Neural cell (in vitro differentiated cells): Measurements from ENCODE around the gene CPHXL2. TPM values are rescaled to one million over a fixed set of nuclear protein-coding genes. Genes with fewer than 3 reads are reported as not detected.

ENCODE experiments used
- H2AFZ ChIP-seq: fragments of 200-600, 300-800 bp; sonication (generic), shearing (Covaris generic); 2 replicates; pipeline ENCODE4 v1.6.0; 2014; ENCODE audit warnings: low read depth, mild to moderate bottlenecking, antibody characterized with exemption, low read length, moderate library complexity
- H3F3A ChIP-seq: fragments of 200-600 bp; shearing (Covaris generic); 2 replicates; pipeline ENCODE4 v1.6.1; 2016; ENCODE audit warnings: mild to moderate bottlenecking, moderate library complexity, mixed read lengths, antibody characterized with exemption, low read length; ENCODE audit not compliant: insufficient read depth, poor library complexity, severe bottlenecking
- H3K27ac ChIP-seq: fragments of 200-600, 300-800 bp; sonication (generic), shearing (Covaris generic); 2 replicates; pipeline ENCODE4 v1.5.1; 2014; ENCODE audit warnings: mild to moderate bottlenecking, low read length, moderate library complexity
- H3K27me3 ChIP-seq: fragments of 300-800, 200-600 bp; sonication (generic), shearing (Covaris generic); 2 replicates; pipeline ENCODE4 v1.6.0; 2014; ENCODE audit warnings: mild to moderate bottlenecking, low read depth, low read length, moderate library complexity; ENCODE audit not compliant: insufficient read depth
- H3K36me3 ChIP-seq: fragments of 300-800, 200-600 bp; sonication (generic), shearing (Covaris generic); 2 replicates; pipeline ENCODE4 v1.5.1; 2014; ENCODE audit warnings: mild to moderate bottlenecking, antibody characterized with exemption, low read length, moderate library complexity; ENCODE audit not compliant: insufficient read depth
- H3K4me2 ChIP-seq: fragments of 300-800, 200-600 bp; sonication (generic), shearing (Covaris generic); 2 replicates; pipeline ENCODE4 v1.6.0; 2014; ENCODE audit warnings: mild to moderate bottlenecking, low read length
- H3K4me3 ChIP-seq: fragments of 300-800, 200-600 bp; sonication (generic), shearing (Covaris generic); 2 replicates; pipeline ENCODE4 v1.5.1; 2014; ENCODE audit warnings: mild to moderate bottlenecking, low read length, moderate library complexity
- H3K79me2 ChIP-seq: fragments of 200-600 bp; shearing (Covaris generic); replicated peaks from 2 replicates; pipeline ENCODE4 v1.6.0; 2014; ENCODE audit warnings: mild to moderate bottlenecking, low read length, moderate library complexity; ENCODE audit not compliant: insufficient read depth
- H3K9ac ChIP-seq: fragments of 300-800, 200-600 bp; sonication (generic), shearing (Covaris generic); 2 replicates; pipeline ENCODE4 v1.6.1; 2016; ENCODE audit warnings: mild to moderate bottlenecking, low read length, mixed read lengths
- H3K9me2 ChIP-seq: fragments of 200-600 bp; shearing (Covaris generic); 2 replicates; pipeline ENCODE4 v1.6.1; 2016; ENCODE audit warnings: mild to moderate bottlenecking, low read length, mixed read lengths; ENCODE audit not compliant: insufficient read depth
- H3K9me3 ChIP-seq: fragments of 200-600, 300-800 bp; sonication (generic), shearing (Covaris generic); 2 replicates; pipeline ENCODE4 v1.6.1; 2016; ENCODE audit warnings: mild to moderate bottlenecking, mixed run types, low read length, moderate library complexity, mixed read lengths
- H4K20me1 ChIP-seq: fragments of 200-600 bp; shearing (Covaris generic); 2 replicates; pipeline ENCODE4 v1.6.1; 2016; ENCODE audit warnings: mild to moderate bottlenecking, mixed run types; ENCODE audit not compliant: insufficient read depth
- CTCF ChIP-seq: fragments of 450-650 bp; IDR thresholded peaks from 2 replicates; pipeline ENCODE4 v1.5.1; 2014; ENCODE audit warnings: antibody characterized with exemption, mild to moderate bottlenecking, moderate library complexity; ENCODE audit not compliant: poor library complexity, severe bottlenecking
- EP300 ChIP-seq: fragments of 450-650 bp; conservative IDR thresholded peaks from 2 replicates; pipeline ENCODE4 v1.6.1; 2014; ENCODE audit warnings: antibody characterized with exemption, mild to moderate bottlenecking, moderate library complexity; ENCODE audit not compliant: poor library complexity, severe bottlenecking
- EZH2 ChIP-seq: fragments of 200-600, 300-800 bp; shearing (Covaris generic), sonication (generic); IDR thresholded peaks from 2 replicates; pipeline ENCODE4 v1.6.1; 2014; ENCODE audit warnings: antibody characterized with exemption, low read length, borderline replicate concordance, mild to moderate bottlenecking; ENCODE audit not compliant: insufficient read depth, poor library complexity, severe bottlenecking
- MXI1 ChIP-seq: fragments of 450-650 bp; conservative IDR thresholded peaks from 2 replicates; pipeline ENCODE4 v1.6.1; 2014; ENCODE audit warnings: antibody characterized with exemption, mild to moderate bottlenecking; ENCODE audit not compliant: poor library complexity, severe bottlenecking
- POLR2AphosphoS5 ChIP-seq: IDR thresholded peaks from 2 replicates; pipeline ENCODE4 v1.6.1; 2012
- RAD21 ChIP-seq: fragments of 450-650 bp; conservative IDR thresholded peaks from 2 replicates; pipeline ENCODE4 v1.6.1; 2014; ENCODE audit warnings: antibody characterized with exemption, mild to moderate bottlenecking, moderate library complexity
- SMC3 ChIP-seq: fragments of 450-650 bp; conservative IDR thresholded peaks from 2 replicates; pipeline ENCODE4 v1.6.1; 2014; ENCODE audit warnings: antibody characterized with exemption, mild to moderate bottlenecking, moderate library complexity; ENCODE audit not compliant: poor library complexity
- TAF1 ChIP-seq: IDR thresholded peaks from 2 replicates; pipeline ENCODE4 v1.6.1; 2012; ENCODE audit warnings: low read depth
- polyA plus RNA-seq: library from polyadenylated mRNA; depleted of rRNA; stranded (reverse); fragments of >200 nt; gene quantifications from 2 replicates; pipeline ENCODE4 v1.2.3, GENCODE V29; 2014
- TF ChIP-seq, protein P1 (sequence below): IDR thresholded peaks from 2 replicates; pipeline ENCODE4 v1.6.1; 2012; ENCODE audit warnings: borderline replicate concordance

CPHXL2 gene
- polyA plus RNA-seq, 1 donor from 2014 or later: not detected

DNA sequence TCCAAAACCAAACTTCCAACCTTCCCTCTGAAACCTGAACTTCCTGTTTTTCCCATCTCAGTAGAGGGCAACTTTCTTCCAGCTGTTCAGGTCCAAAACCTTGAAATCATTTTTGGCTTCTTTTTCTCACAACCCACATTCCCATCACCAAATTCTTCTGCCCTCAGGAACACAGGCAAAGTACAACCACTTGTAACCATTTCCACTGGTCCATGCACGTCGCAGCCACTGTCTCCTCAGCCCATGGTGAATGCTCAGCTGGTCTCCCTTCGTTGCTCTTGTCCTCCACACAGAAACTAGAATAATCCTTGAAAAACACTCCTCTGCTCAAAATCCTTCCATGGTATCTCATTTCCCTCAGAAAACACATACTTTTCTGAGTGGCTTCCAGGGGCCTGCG is 50.0 kb downstream of the CPHXL2 start:
- no peaks in the 10 kb centered on the region for H3F3A ChIP-seq
- no peak overlapping the region for H3K4me2 ChIP-seq
- H3K36me3 ChIP-seq: peaks cover 8% of the 10 kb centered on the region
- no peaks in the 10 kb centered on the region for H3K9me2 ChIP-seq
- H3K79me2 ChIP-seq: no peaks in the 10 kb centered on the region
- no peak for TF ChIP-seq RAD21
- TF ChIP-seq POLR2AphosphoS5: no peak
- TF ChIP-seq MXI1: no peak
- no peak for TF ChIP-seq SMC3
- no peak for TF ChIP-seq EP300
- TF ChIP-seq EZH2: no peak
- TF ChIP-seq, protein P1, sequence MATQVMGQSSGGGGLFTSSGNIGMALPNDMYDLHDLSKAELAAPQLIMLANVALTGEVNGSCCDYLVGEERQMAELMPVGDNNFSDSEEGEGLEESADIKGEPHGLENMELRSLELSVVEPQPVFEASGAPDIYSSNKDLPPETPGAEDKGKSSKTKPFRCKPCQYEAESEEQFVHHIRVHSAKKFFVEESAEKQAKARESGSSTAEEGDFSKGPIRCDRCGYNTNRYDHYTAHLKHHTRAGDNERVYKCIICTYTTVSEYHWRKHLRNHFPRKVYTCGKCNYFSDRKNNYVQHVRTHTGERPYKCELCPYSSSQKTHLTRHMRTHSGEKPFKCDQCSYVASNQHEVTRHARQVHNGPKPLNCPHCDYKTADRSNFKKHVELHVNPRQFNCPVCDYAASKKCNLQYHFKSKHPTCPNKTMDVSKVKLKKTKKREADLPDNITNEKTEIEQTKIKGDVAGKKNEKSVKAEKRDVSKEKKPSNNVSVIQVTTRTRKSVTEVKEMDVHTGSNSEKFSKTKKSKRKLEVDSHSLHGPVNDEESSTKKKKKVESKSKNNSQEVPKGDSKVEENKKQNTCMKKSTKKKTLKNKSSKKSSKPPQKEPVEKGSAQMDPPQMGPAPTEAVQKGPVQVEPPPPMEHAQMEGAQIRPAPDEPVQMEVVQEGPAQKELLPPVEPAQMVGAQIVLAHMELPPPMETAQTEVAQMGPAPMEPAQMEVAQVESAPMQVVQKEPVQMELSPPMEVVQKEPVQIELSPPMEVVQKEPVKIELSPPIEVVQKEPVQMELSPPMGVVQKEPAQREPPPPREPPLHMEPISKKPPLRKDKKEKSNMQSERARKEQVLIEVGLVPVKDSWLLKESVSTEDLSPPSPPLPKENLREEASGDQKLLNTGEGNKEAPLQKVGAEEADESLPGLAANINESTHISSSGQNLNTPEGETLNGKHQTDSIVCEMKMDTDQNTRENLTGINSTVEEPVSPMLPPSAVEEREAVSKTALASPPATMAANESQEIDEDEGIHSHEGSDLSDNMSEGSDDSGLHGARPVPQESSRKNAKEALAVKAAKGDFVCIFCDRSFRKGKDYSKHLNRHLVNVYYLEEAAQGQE: no peak
- TF ChIP-seq CTCF: no peak
- no peak for TF ChIP-seq TAF1
- no peak overlapping the region for H2AFZ ChIP-seq
- H3K9ac ChIP-seq: no peak overlapping the region
- H4K20me1 ChIP-seq: no peaks in the 10 kb centered on the region
- H3K27me3 ChIP-seq: no peaks in the 10 kb centered on the region
- H3K4me3 ChIP-seq: no peak overlapping the region
- no peaks in the 10 kb centered on the region for H3K9me3 ChIP-seq
- H3K27ac ChIP-seq: no peak overlapping the region

- no peaks in the 10 kb centered on the region for H3K9me3 ChIP-seq
- H3K36me3 ChIP-seq: peaks cover 8% of the 10 kb centered on the region
- no peak overlapping the region for H2AFZ ChIP-seq
- no peak overlapping the region for H3K4me3 ChIP-seq
- H3K9ac ChIP-seq: no peak overlapping the region
- TF ChIP-seq RAD21: no peak
- H3K4me2 ChIP-seq: no peak overlapping the region
- no peaks in the 10 kb centered on the region for H3F3A ChIP-seq
- peaks cover 4% of the 10 kb centered on the region for H3K79me2 ChIP-seq
- no peaks in the 10 kb centered on the region for H3K9me2 ChIP-seq
- no peaks in the 10 kb centered on the region for H3K27me3 ChIP-seq
- no peak overlapping the region for H3K27ac ChIP-seq
- no peaks in the 10 kb centered on the region for H4K20me1 ChIP-seq
Observed at GRCh38 chr16:75624921-75625334, 51.9 kb downstream of the CPHXL2 start.
